ENCODE results near the gene USP47. TPM values are rescaled to one million over a fixed set of nuclear protein-coding genes. Genes with fewer than 3 reads are reported as not detected.

The USP47 gene
- polyA plus RNA-seq, 1 donor from 2014 or later, result 92.6 TPM

DNA sequence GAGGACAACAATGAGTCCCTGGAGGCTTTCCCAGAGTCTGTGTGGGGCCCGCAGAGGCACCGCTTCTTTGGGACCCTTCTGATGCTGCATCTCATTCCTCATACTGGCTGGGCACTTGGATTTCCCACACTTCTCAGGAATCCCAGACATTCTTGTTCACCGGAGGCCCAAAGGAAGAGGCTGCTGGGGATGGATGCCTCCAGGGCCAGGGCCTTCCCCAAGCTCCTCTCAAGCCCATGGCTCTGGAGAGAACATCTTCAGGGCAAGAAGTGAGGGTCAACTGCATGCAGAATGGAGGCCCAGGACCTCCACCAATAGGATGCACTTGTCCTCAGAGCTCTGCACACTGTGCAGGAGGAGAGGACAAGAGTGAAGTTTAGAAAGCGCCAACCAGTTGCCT lies 132.1 kb downstream of the USP47 start:
- Histone ChIP-seq H3K4me2 (ENCODE audit: low read length) (no peak overlapping the region), H3K4me3 (ENCODE audit: low read length) (no peak overlapping the region), H4K20me1 (ENCODE audit: insufficient read depth) (no peaks in the 10 kb centered on the region), H3K9me2 (ENCODE audit: insufficient read depth, low read length) (no peaks in the 10 kb centered on the region), H3K79me2 (replicated peaks; ENCODE audit: insufficient read depth, low read length) (no peaks in the 10 kb centered on the region), H2AFZ (ENCODE audit: low read depth, low read length) (no peak overlapping the region), H3K9me3 (ENCODE audit: low read length) (no peaks in the 10 kb centered on the region), H3K27ac (ENCODE audit: low read length) (no peak overlapping the region), H3K36me3 (ENCODE audit: insufficient read depth, low read length) (no peaks in the 10 kb centered on the region), H3F3A (ENCODE audit: insufficient read depth, low read length, poor library complexity, severe bottlenecking) (no peaks in the 10 kb centered on the region), H3K27me3 (ENCODE audit: insufficient read depth, low read depth, low read length) (no peaks in the 10 kb centered on the region), H3K9ac (ENCODE audit: low read length) (no peak overlapping the region)
- TF ChIP-seq RAD21 (conservative IDR thresholded peaks at IDR 0.05) (no peak), EP300 (conservative IDR thresholded peaks at IDR 0.05; ENCODE audit: poor library complexity, severe bottlenecking) (no peak), EZH2 (IDR thresholded peaks at IDR 0.05; ENCODE audit: borderline replicate concordance, insufficient read depth, low read length, poor library complexity, severe bottlenecking) (no peak), POLR2AphosphoS5 (IDR thresholded peaks at IDR 0.05) (no peak), SMC3 (conservative IDR thresholded peaks at IDR 0.05; ENCODE audit: poor library complexity) (no peak), MXI1 (conservative IDR thresholded peaks at IDR 0.05; ENCODE audit: poor library complexity, severe bottlenecking) (no peak), TAF1 (IDR thresholded peaks at IDR 0.05; ENCODE audit: low read depth) (no peak)
- TF ChIP-seq, protein P1, sequence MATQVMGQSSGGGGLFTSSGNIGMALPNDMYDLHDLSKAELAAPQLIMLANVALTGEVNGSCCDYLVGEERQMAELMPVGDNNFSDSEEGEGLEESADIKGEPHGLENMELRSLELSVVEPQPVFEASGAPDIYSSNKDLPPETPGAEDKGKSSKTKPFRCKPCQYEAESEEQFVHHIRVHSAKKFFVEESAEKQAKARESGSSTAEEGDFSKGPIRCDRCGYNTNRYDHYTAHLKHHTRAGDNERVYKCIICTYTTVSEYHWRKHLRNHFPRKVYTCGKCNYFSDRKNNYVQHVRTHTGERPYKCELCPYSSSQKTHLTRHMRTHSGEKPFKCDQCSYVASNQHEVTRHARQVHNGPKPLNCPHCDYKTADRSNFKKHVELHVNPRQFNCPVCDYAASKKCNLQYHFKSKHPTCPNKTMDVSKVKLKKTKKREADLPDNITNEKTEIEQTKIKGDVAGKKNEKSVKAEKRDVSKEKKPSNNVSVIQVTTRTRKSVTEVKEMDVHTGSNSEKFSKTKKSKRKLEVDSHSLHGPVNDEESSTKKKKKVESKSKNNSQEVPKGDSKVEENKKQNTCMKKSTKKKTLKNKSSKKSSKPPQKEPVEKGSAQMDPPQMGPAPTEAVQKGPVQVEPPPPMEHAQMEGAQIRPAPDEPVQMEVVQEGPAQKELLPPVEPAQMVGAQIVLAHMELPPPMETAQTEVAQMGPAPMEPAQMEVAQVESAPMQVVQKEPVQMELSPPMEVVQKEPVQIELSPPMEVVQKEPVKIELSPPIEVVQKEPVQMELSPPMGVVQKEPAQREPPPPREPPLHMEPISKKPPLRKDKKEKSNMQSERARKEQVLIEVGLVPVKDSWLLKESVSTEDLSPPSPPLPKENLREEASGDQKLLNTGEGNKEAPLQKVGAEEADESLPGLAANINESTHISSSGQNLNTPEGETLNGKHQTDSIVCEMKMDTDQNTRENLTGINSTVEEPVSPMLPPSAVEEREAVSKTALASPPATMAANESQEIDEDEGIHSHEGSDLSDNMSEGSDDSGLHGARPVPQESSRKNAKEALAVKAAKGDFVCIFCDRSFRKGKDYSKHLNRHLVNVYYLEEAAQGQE (IDR thresholded peaks at IDR 0.05; ENCODE audit: borderline replicate concordance), result no peak
- TF ChIP-seq, protein P2, sequence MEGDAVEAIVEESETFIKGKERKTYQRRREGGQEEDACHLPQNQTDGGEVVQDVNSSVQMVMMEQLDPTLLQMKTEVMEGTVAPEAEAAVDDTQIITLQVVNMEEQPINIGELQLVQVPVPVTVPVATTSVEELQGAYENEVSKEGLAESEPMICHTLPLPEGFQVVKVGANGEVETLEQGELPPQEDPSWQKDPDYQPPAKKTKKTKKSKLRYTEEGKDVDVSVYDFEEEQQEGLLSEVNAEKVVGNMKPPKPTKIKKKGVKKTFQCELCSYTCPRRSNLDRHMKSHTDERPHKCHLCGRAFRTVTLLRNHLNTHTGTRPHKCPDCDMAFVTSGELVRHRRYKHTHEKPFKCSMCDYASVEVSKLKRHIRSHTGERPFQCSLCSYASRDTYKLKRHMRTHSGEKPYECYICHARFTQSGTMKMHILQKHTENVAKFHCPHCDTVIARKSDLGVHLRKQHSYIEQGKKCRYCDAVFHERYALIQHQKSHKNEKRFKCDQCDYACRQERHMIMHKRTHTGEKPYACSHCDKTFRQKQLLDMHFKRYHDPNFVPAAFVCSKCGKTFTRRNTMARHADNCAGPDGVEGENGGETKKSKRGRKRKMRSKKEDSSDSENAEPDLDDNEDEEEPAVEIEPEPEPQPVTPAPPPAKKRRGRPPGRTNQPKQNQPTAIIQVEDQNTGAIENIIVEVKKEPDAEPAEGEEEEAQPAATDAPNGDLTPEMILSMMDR (IDR thresholded peaks at IDR 0.05; ENCODE audit: poor library complexity, severe bottlenecking), result no peak

DNA sequence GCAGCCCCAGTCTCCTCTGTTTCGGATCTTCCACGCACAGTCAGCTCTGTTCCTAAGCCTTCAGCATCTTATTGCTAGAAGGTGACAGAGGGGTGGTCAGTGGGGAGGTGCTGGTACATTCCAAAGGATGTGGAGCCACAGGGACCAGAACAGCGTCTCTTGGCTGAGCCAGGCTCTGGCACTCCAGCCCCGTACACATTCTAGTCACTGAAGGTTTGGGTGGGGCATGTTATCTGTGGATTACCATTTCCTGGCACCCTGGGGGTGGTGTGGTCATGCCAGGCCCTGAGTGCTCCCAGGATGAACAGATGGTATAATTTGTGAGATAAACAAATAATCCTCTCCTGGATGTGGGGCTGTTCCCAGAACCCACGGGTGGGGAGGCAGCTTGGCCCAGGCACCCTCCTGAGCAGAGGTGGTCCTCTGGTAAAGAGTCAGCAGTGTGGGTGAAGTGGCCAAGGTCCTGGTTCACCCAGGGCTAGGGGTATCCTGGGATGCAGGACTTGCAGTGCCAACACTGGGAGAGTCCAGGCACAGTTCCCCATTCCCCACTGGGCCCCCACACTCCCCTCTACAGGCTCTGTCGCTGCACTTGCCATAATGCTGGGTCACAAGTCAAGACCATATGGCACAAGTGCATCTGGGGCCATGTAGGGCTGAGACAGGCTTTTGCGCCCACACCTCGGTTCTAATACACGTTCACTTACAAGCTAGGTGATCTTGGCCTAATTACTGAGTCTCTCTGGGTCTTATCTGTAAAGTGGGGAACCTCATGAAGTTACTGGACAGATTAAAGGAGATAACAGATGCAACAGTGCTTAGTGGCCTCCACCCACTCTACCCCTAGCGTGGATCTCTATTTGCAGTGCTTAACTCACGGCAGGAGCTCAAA lies 133.7 kb downstream of the USP47 start:
- Histone ChIP-seq H3K36me3 (ENCODE audit: insufficient read depth, low read length) (no peaks in the 10 kb centered on the region), H3K9me3 (ENCODE audit: low read length) (no peaks in the 10 kb centered on the region), H4K20me1 (ENCODE audit: insufficient read depth) (no peaks in the 10 kb centered on the region), H3F3A (ENCODE audit: insufficient read depth, low read length, poor library complexity, severe bottlenecking) (no peaks in the 10 kb centered on the region), H3K79me2 (replicated peaks; ENCODE audit: insufficient read depth, low read length) (no peaks in the 10 kb centered on the region), H3K9me2 (ENCODE audit: insufficient read depth, low read length) (no peaks in the 10 kb centered on the region), H2AFZ (ENCODE audit: low read depth, low read length) (no peak overlapping the region), H3K27me3 (ENCODE audit: insufficient read depth, low read depth, low read length) (no peaks in the 10 kb centered on the region), H3K4me2 (ENCODE audit: low read length) (no peak overlapping the region), H3K4me3 (ENCODE audit: low read length) (no peak overlapping the region), H3K27ac (ENCODE audit: low read length) (no peak overlapping the region), H3K9ac (ENCODE audit: low read length) (no peak overlapping the region)
- TF ChIP-seq, protein P2 (IDR thresholded peaks at IDR 0.05; ENCODE audit: poor library complexity, severe bottlenecking), result no peak
- TF ChIP-seq SMC3 (conservative IDR thresholded peaks at IDR 0.05; ENCODE audit: poor library complexity), result no peak
- no peak for TF ChIP-seq EZH2 (IDR thresholded peaks at IDR 0.05; ENCODE audit: borderline replicate concordance, insufficient read depth, low read length, poor library complexity, severe bottlenecking)
- TF ChIP-seq MXI1 (conservative IDR thresholded peaks at IDR 0.05; ENCODE audit: poor library complexity, severe bottlenecking), result no peak
- TF ChIP-seq RAD21 (conservative IDR thresholded peaks at IDR 0.05), result no peak
- TF ChIP-seq, protein P1 (IDR thresholded peaks at IDR 0.05; ENCODE audit: borderline replicate concordance), result no peak
- TF ChIP-seq EP300 (conservative IDR thresholded peaks at IDR 0.05; ENCODE audit: poor library complexity, severe bottlenecking), result no peak
- TF ChIP-seq POLR2AphosphoS5 (IDR thresholded peaks at IDR 0.05), result no peak
- TF ChIP-seq TAF1 (IDR thresholded peaks at IDR 0.05; ENCODE audit: low read depth), result no peak
